ENCODE data around the gene KIRREL3. TPM values are rescaled to one million over a fixed set of nuclear protein-coding genes. Genes with fewer than 3 reads are reported as not detected.

KIRREL3 gene
- polyA plus RNA-seq, 1 donor = 0.49 TPM

- no peak for DNase-seq
These were observed 569.0 kb downstream of the KIRREL3 start for GRCh38 chr11:126431401-126432064.

- DNase-seq = no peak
These were observed 569.8 kb downstream of the KIRREL3 start for GRCh38 chr11:126430581-126431335.

- no peak for DNase-seq
These were observed 573.5 kb downstream of the KIRREL3 start for GRCh38 chr11:126426820-126427749.

GRCh38 chr11:126426106-126426505, 574.5 kb downstream of the KIRREL3 start:
- no peak for DNase-seq

GRCh38 chr11:126424471-126425039, 576.0 kb downstream of the KIRREL3 start:
- DNase-seq = no peak

GRCh38 chr11:126423743-126424142, 576.8 kb downstream of the KIRREL3 start:
- DNase-seq = no peak

- DNase-seq = no peak
These were observed 577.4 kb downstream of the KIRREL3 start for GRCh38 chr11:126423154-126423553.

- DNase-seq = no peak
These were observed 578.1 kb downstream of the KIRREL3 start for GRCh38 chr11:126422446-126422845.

GRCh38 chr11:126421271-126421671, 579.3 kb downstream of the KIRREL3 start:
- DNase-seq = no peak

GRCh38 chr11:126420698-126421256, 579.8 kb downstream of the KIRREL3 start:
- DNase-seq = no peak

- no peak for DNase-seq
These were observed 580.5 kb downstream of the KIRREL3 start for GRCh38 chr11:126419801-126420697.

GRCh38 chr11:126418887-126419286, 581.7 kb downstream of the KIRREL3 start:
- no peak for DNase-seq

- no peak for DNase-seq
These were observed 583.3 kb downstream of the KIRREL3 start for GRCh38 chr11:126417091-126417862.

GRCh38 chr11:126416542-126417090, 584.0 kb downstream of the KIRREL3 start:
- DNase-seq = peak; percentile 90

- peak; percentile 83 for DNase-seq
These were observed 584.7 kb downstream of the KIRREL3 start for GRCh38 chr11:126415669-126416420.

GRCh38 chr11:126415128-126415527, 585.4 kb downstream of the KIRREL3 start:
- peak; percentile 96 for DNase-seq

GRCh38 chr11:126414615-126415014, 586.0 kb downstream of the KIRREL3 start:
- DNase-seq = no peak

GRCh38 chr11:126413843-126414405, 586.6 kb downstream of the KIRREL3 start:
- no peak for DNase-seq

- DNase-seq = no peak
These were observed 587.1 kb downstream of the KIRREL3 start for GRCh38 chr11:126413426-126413825.

Data from hindlimb muscle (tissue), 1 donor.